HEK293 (cell line): ENCODE results near the gene ANKH.

Experiments
- CTCF ChIA-PET: fragments of 350-600 bp; formaldehyde crosslinking; extraction: SDS; loops from one replicate; lab custom pipeline; 2021; ENCODE audit warnings: antibody characterized with exemption; lab: Yijun Ruan, JAX
- POLR2A ChIA-PET: fragments of 300-600 bp; formaldehyde crosslinking; extraction: SDS; loops from one replicate; lab custom pipeline; 2020; ENCODE audit warnings: antibody characterized with exemption, inconsistent platforms; lab: Yijun Ruan, JAX
- H3K27ac ChIP-seq: fragments of 200-500 bp; sonication (Bioruptor generic); 2 replicates; pipeline ENCODE4 v1.5.1; 2014; ENCODE audit warnings: low read depth, low read length, control low read depth, inconsistent platforms; ENCODE audit errors: extremely low read depth
- H3K36me3 ChIP-seq, 2 experiments: fragments of 200-500 bp in 1 of 2; sonication (Bioruptor generic) in 1 of 2; 1 replicate in 1 of 2; 2 replicates in 1 of 2; pipeline ENCODE4 v1.5.1; 2014 to 2017; ENCODE audit warnings: inconsistent platforms in 2 of 2, low read length in 2 of 2; ENCODE audit not compliant: control insufficient read depth in 2 of 2, insufficient read depth in 1 of 2
- H3K4me1 ChIP-seq: fragments of 200-500 bp; sonication (Bioruptor generic); 2 replicates; pipeline ENCODE4 v1.5.1; 2014; ENCODE audit warnings: mild to moderate bottlenecking, low read length, inconsistent platforms; ENCODE audit not compliant: control insufficient read depth, insufficient read depth
- H3K4me3 ChIP-seq: 2 replicates; pipeline ENCODE4 v1.5.1; 2011; ENCODE audit warnings: low read depth, mild to moderate bottlenecking, control low read depth, low read length, moderate library complexity
- H3K9me3 ChIP-seq: fragments of 200-500 bp; sonication (Bioruptor generic); 2 replicates; pipeline ENCODE4 v1.5.1; 2014; ENCODE audit warnings: low read depth, low read length, inconsistent platforms; ENCODE audit not compliant: control insufficient read depth, insufficient read depth
- EGR2 ChIP-seq: fragments of 450-650 bp; formaldehyde crosslinking; IDR thresholded peaks from 2 replicates; pipeline ENCODE4 v1.5.1; 2016; ENCODE audit warnings: low read depth, missing biosample characterization, missing genetic modification characterization
- GFI1B ChIP-seq: fragments of 450-650 bp; formaldehyde crosslinking; IDR thresholded peaks from 2 replicates; pipeline ENCODE4 v1.5.1; 2016; ENCODE audit warnings: missing biosample characterization, missing genetic modification characterization
- MEIS1 ChIP-seq: sonication (generic); formaldehyde crosslinking; IDR thresholded peaks from 2 replicates; pipeline ENCODE4 v1.8.1; 2022; ENCODE audit warnings: missing genetic modification reagents, mild to moderate bottlenecking, borderline replicate concordance
- WT1 ChIP-seq: fragments of 450-650 bp; formaldehyde crosslinking; IDR thresholded peaks from 2 replicates; pipeline ENCODE4 v1.5.1; 2016; ENCODE audit warnings: missing biosample characterization, missing genetic modification characterization
- ZBTB7A ChIP-seq: fragments of 450-650 bp; formaldehyde crosslinking; IDR thresholded peaks from 2 replicates; pipeline ENCODE4 v1.5.1; 2016; ENCODE audit warnings: low read depth, missing biosample characterization, missing genetic modification characterization
- ZNF121 ChIP-seq: fragments of 450-650 bp; formaldehyde crosslinking; IDR thresholded peaks from 2 replicates; pipeline ENCODE4 v1.5.1; 2016; ENCODE audit warnings: missing biosample characterization, missing genetic modification characterization
- ZNF23 ChIP-seq: fragments of 450-650 bp; formaldehyde crosslinking; IDR thresholded peaks from 2 replicates; pipeline ENCODE4 v1.5.1; 2016; ENCODE audit warnings: missing biosample characterization, missing genetic modification characterization, borderline replicate concordance
- ZNF24 ChIP-seq: fragments of 450-650 bp; formaldehyde crosslinking; IDR thresholded peaks from 2 replicates; pipeline ENCODE4 v1.5.1; 2016; ENCODE audit warnings: missing biosample characterization, missing genetic modification characterization
- ZNF266 ChIP-seq: fragments of 450-650 bp; formaldehyde crosslinking; IDR thresholded peaks from 2 replicates; pipeline ENCODE4 v1.5.1; 2016; ENCODE audit warnings: missing biosample characterization, missing genetic modification characterization, low read depth
- ZNF391 ChIP-seq: fragments of 450-650 bp; formaldehyde crosslinking; IDR thresholded peaks from 2 replicates; pipeline ENCODE4 v1.5.1; 2016; ENCODE audit warnings: low read depth, missing biosample characterization, missing genetic modification characterization, borderline replicate concordance
- ZNF510 ChIP-seq: fragments of 450-650 bp; formaldehyde crosslinking; IDR thresholded peaks from 2 replicates; pipeline ENCODE4 v1.5.1; 2018; ENCODE audit warnings: mild to moderate bottlenecking, missing genetic modification characterization, missing biosample characterization; ENCODE audit not compliant: insufficient replicate concordance
- ZNF610 ChIP-seq: fragments of 450-650 bp; formaldehyde crosslinking; IDR thresholded peaks from 2 replicates; pipeline ENCODE4 v1.5.1; 2016; ENCODE audit warnings: missing biosample characterization, missing genetic modification characterization, borderline replicate concordance
- ZNF624 ChIP-seq: fragments of 450-650 bp; formaldehyde crosslinking; IDR thresholded peaks from 2 replicates; pipeline ENCODE4 v1.5.1; 2017; ENCODE audit warnings: missing biosample characterization, missing genetic modification characterization
- ZNF629 ChIP-seq: fragments of 450-650 bp; formaldehyde crosslinking; IDR thresholded peaks from 2 replicates; pipeline ENCODE4 v1.5.1; 2017; ENCODE audit warnings: missing biosample characterization, missing genetic modification characterization
- ZNF747 ChIP-seq: fragments of 450-650 bp; formaldehyde crosslinking; IDR thresholded peaks from 2 replicates; pipeline ENCODE4 v1.5.1; 2016; ENCODE audit warnings: missing biosample characterization, missing genetic modification characterization
- ZNF785 ChIP-seq: fragments of 450-650 bp; formaldehyde crosslinking; IDR thresholded peaks from 2 replicates; pipeline ENCODE4 v1.5.1; 2016; ENCODE audit warnings: missing biosample characterization, missing genetic modification characterization
- TF ChIP-seq, protein P1 (sequence below): fragments of 450-650 bp; formaldehyde crosslinking; conservative IDR thresholded peaks from 2 replicates; pipeline ENCODE4 v1.5.1; 2016; ENCODE audit warnings: low read depth, missing biosample characterization, missing genetic modification characterization
- TF ChIP-seq, protein P2 (sequence below): fragments of 450-650 bp; formaldehyde crosslinking; IDR thresholded peaks from 2 replicates; pipeline ENCODE4 v1.5.1; 2016; ENCODE audit warnings: missing biosample characterization, missing genetic modification characterization
- TF ChIP-seq, protein P3 (sequence below): fragments of 450-650 bp; formaldehyde crosslinking; IDR thresholded peaks from 2 replicates; pipeline ENCODE4; 2016; ENCODE audit warnings: missing biosample characterization, missing genetic modification characterization
- TF ChIP-seq, protein P4 (sequence below): fragments of 450-650 bp; formaldehyde crosslinking; IDR thresholded peaks from 2 replicates; pipeline ENCODE4 v1.5.1; 2016; ENCODE audit warnings: missing biosample characterization, missing genetic modification characterization, low read depth

Gene ANKH

DNA sequence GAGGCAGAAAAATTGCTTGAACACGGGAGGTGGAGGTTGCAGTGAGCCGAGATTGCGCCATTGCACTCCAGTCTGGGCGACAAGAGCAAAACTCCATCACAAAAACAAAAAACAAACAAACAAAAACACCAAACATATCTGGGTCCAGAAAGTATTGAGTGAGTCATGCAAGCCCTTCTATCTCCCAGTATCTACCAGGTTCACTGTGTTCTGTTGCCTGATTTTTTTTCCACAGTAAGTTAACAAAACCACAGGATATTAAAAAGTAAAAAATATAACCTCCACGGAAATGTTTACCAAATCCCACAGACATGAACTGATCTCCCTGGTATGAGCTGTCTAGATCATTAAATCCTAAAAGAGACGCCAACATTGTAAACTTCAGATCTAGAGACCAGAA is 94.4 kb downstream of the ANKH start:
- no peaks in the 10 kb centered on the region for H3K9me3 ChIP-seq
- H3K27ac ChIP-seq: no peak overlapping the region
- H3K36me3 ChIP-seq: no peaks in the 10 kb centered on the region
- CTCF ChIA-PET: no interaction called here
- no peaks in the 10 kb centered on the region for H3K4me1 ChIP-seq
- no peak for TF ChIP-seq ZNF23 (tag by site-specific recombination)
- no peak for TF ChIP-seq WT1 (tag by site-specific recombination)
- no peak for TF ChIP-seq ZNF747 (tag by site-specific recombination)
- TF ChIP-seq, protein P1, sequence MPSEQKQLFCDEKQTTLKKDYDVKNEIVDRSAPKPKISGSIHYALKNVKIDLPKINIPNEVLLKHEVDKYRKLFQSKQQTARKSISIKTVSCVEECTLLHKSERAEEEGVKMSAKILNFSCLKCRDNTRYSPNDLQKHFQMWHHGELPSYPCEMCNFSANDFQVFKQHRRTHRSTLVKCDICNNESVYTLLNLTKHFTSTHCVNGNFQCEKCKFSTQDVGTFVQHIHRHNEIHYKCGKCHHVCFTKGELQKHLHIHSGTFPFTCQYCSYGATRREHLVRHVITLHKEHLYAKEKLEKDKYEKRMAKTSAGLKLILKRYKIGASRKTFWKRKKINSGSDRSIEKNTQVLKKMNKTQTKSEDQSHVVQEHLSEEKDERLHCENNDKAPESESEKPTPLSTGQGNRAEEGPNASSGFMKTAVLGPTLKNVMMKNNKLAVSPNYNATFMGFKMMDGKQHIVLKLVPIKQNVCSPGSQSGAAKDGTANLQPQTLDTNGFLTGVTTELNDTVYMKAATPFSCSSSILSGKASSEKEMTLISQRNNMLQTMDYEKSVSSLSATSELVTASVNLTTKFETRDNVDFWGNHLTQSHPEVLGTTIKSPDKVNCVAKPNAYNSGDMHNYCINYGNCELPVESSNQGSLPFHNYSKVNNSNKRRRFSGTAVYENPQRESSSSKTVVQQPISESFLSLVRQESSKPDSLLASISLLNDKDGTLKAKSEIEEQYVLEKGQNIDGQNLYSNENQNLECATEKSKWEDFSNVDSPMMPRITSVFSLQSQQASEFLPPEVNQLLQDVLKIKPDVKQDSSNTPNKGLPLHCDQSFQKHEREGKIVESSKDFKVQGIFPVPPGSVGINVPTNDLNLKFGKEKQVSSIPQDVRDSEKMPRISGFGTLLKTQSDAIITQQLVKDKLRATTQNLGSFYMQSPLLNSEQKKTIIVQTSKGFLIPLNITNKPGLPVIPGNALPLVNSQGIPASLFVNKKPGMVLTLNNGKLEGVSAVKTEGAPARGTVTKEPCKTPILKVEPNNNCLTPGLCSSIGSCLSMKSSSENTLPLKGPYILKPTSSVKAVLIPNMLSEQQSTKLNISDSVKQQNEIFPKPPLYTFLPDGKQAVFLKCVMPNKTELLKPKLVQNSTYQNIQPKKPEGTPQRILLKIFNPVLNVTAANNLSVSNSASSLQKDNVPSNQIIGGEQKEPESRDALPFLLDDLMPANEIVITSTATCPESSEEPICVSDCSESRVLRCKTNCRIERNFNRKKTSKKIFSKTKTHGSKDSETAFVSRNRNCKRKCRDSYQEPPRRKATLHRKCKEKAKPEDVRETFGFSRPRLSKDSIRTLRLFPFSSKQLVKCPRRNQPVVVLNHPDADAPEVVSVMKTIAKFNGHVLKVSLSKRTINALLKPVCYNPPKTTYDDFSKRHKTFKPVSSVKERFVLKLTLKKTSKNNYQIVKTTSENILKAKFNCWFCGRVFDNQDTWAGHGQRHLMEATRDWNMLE (tag by site-specific recombination): no peak
- no peak for TF ChIP-seq ZNF391 (tag by site-specific recombination)
- no peak for TF ChIP-seq ZNF629 (tag by site-specific recombination)
- no peak for TF ChIP-seq ZNF24 (tag by site-specific recombination)
- TF ChIP-seq ZNF785 (tag by site-specific recombination): no peak
- TF ChIP-seq ZNF121 (tag by site-specific recombination): no peak
- TF ChIP-seq, protein P2, sequence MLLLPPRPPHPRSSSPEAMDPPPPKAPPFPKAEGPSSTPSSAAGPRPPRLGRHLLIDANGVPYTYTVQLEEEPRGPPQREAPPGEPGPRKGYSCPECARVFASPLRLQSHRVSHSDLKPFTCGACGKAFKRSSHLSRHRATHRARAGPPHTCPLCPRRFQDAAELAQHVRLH (tag by site-specific recombination): no peak
- TF ChIP-seq ZNF510 (tag by site-specific recombination): no peak
- TF ChIP-seq ZNF266 (tag by site-specific recombination): no peak
- no peak for TF ChIP-seq MEIS1 (CRISPR knock-in tag)
- no peak for TF ChIP-seq GFI1B (tag by site-specific recombination)
- TF ChIP-seq, protein P3, sequence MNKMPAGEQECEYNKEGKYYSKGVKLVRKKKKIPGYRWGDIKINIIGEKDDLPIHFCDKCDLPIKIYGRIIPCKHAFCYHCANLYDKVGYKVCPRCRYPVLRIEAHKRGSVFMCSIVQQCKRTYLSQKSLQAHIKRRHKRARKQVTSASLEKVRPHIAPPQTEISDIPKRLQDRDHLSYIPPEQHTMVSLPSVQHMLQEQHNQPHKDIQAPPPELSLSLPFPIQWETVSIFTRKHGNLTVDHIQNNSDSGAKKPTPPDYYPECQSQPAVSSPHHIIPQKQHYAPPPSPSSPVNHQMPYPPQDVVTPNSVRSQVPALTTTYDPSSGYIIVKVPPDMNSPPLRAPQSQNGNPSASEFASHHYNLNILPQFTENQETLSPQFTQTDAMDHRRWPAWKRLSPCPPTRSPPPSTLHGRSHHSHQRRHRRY (tag by site-specific recombination): no peak
- no peak for TF ChIP-seq ZNF610 (tag by site-specific recombination)
- no peak for TF ChIP-seq EGR2
- TF ChIP-seq, all 188 proteins: peak for 0
- POLR2A ChIA-PET: no interaction called here
- H3K4me3 ChIP-seq: no peak overlapping the region

DNA sequence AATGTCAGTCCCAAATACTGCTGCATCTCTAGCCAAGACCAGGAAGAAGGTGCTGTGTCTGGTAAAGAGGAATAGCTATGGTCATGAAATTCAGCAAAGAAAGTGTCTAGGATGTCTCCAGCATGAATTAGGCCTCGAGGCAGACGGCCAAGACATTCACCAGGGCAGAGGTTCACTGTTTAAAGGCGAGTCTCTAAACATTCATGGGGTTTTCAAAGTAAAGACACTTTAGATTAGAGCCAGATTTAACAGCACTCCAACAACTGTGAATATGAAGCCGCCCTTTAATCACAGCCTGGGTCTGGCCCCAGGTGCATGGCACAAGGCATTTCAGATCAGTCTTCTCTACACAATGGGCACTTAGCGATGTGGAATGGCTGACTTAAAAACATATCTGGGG is 95.0 kb downstream of the ANKH start:
- TF ChIP-seq, protein P4, sequence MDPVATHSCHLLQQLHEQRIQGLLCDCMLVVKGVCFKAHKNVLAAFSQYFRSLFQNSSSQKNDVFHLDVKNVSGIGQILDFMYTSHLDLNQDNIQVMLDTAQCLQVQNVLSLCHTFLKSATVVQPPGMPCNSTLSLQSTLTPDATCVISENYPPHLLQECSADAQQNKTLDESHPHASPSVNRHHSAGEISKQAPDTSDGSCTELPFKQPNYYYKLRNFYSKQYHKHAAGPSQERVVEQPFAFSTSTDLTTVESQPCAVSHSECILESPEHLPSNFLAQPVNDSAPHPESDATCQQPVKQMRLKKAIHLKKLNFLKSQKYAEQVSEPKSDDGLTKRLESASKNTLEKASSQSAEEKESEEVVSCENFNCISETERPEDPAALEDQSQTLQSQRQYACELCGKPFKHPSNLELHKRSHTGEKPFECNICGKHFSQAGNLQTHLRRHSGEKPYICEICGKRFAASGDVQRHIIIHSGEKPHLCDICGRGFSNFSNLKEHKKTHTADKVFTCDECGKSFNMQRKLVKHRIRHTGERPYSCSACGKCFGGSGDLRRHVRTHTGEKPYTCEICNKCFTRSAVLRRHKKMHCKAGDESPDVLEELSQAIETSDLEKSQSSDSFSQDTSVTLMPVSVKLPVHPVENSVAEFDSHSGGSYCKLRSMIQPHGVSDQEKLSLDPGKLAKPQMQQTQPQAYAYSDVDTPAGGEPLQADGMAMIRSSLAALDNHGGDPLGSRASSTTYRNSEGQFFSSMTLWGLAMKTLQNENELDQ: no peak
- no peak for TF ChIP-seq ZBTB7A (tag by site-specific recombination)
- no peak for TF ChIP-seq ZNF624
- no peaks in the 10 kb centered on the region for H3K9me3 ChIP-seq
- H3K36me3 ChIP-seq: no peaks in the 10 kb centered on the region
- CTCF ChIA-PET: interaction anchor here (0.6 to 1.0 kb wide), 3 partner anchors 13 to 244 kb away, joined by 3 to 5 read pairs (median 3); no protein-coding TSS in a partner anchor
- POLR2A ChIA-PET: no interaction called here
- no peak overlapping the region for H3K4me3 ChIP-seq
- no peaks in the 10 kb centered on the region for H3K4me1 ChIP-seq
- H3K27ac ChIP-seq: no peak overlapping the region
